Amniotic stem cell (primary cell): ENCODE results near the gene ENTPD2.
A peak's percentile ranks its signal among the peaks of the same experiment; 100 is the strongest.

Source experiments
- DNase-seq: peaks from one replicate; lab custom pipeline; 2025; lab: John Stamatoyannopoulos, UW

ENTPD2 gene

DNA sequence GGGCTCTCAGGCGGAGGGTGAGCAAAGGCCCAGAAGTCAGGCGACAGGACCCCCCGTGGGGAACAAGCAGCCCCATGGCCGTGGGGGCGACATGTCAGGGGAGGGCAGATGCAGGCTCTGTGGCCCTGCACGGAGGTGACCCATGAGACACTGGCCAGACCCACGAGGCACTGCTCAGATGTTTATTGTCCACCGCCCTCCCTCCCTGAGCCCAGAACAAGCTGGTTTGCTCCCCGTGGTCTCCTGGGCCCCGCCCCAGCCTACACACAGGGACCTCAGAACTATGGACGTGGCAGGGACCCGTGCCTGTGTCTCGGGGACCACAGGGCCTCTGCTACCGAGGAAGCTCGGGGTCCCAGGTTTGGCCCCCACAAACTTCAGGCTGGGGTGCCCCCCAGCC lies 23.9 kb downstream of the ENTPD2 start:
- no peak for DNase-seq

DNA sequence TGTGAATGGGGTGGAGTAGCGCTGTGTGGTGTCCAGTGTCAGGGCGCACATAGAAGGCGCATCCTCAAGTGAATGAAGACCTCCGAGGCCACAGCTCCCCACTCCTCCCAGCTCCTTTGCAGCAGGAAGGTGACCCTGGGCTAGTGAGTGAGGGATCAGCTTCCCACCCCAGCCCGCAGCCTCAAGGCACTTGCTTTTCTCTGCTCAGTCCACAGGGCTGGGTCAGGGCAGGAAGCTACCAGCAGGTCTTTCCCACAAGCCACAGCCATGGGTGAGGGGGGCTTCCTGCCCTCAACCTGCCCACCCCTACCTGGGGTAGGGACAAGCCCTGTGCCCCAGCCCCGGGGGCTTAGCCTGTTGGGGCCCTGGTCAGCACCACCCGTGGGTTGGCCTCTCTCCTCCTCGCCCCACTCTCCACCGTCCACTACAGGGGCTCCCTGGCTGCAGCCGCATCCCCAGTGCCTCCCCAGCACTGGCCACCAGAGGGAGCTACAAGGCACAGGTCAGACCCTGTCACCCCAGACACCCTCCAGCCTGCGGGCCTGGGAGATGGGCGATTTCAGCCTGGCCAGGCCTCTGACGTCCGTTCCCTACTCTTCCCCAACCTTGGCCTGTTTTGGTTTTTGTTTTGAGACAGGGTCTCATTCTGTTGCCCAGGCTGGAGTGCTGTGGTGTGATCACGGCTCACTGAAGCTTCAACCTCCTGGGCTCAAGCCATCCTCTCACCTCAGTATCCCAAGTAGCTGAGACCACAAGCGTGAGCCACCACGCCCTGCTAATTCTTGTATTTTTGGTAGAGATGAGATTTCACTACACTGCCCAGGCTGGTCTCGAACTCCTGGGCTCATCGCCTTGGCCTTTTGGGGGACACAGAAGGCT lies 24.6 kb downstream of the ENTPD2 start:
- no peak for DNase-seq

DNA sequence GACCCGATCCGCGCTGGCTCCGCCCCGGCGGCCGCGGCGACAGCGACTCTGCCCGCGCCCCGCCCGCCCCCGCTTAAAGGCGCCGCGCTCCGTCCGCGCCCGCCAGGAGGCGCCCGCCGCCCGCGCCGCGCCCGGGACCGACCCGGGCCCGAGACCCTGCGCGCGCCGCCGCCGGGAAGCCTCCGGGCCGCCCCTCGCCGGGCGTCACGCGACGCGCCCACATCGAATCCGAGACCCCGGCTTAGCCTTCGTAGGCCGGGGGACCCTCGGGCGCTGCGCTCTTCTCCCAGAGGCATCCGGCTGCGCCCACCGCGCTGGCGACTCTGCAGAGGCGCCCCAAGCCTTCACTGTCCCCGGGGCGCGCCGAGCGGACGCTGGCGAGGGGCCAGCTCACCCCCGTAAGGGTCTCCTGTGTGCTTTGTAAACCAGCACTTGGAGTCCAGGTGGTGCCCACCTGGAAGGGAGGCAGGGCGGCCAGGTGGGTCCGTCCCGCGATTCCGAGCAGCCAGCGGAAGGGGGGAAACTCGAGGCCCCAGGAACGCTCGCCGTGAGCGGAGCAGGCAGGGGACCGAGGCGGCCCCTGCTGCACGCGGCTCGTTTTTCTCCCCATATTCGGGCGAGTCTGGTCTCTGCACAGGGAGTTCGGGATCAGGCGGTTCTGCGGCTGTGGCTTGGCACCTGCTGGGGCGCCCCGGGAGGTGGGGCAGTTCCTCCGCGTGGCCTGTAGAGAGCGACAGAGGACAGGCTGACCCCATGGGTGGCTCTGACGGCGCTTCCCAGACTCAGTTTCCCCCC lies 25.4 kb downstream of the ENTPD2 start:
- no peak for DNase-seq

DNA sequence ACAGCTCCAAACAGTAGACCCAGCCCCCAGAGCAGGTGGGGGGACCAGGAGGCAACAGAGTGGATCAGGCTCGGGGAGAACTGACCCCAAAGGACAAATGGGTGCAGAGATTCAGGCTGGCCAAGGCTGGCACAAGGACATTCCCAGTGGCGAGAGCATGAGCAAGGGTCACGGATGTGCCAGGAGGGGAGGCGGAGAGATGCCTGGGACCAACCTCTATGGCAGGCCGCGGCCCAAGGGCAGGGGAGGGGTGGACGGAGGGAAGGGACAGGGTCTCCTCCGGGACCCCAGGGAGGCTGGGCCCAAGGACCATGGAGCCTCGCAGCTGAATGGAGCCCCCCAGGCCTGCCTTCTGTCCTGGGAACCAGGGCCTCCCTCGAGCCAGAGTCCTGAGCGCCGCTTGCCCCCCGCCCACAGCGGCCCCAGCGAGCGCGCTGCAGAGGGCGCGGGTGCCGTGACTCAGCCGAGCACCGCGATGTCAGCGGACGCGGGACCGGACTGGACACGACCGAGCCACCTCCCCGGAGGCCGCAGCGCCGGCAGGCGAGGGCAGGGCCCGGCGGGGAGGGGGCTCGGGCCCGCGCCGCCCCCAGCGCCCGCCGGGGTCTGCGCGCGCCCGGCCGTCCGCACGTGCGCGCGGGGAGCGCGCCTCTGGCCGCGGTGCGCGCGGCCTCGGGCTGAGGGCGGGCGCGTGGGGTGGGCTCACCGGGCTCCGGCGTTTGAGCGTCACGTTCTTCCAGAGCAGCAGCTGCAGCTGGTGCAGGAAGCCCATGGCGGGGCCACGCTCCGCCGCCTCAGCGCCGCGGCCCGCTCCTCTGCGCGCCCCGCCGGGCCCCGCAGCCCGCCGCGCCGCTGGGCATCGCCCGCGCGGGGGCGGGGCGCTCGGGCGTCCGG lies 26.2 kb downstream of the ENTPD2 start, which contains the start of gene ABCA2:
TSS of gene ABCA2 (minus strand) at position 869 of the 894 bp plus-strand sequence. CDS start at position 772, 97 bp downstream.
- DNase-seq, result peak; percentile 25

DNA sequence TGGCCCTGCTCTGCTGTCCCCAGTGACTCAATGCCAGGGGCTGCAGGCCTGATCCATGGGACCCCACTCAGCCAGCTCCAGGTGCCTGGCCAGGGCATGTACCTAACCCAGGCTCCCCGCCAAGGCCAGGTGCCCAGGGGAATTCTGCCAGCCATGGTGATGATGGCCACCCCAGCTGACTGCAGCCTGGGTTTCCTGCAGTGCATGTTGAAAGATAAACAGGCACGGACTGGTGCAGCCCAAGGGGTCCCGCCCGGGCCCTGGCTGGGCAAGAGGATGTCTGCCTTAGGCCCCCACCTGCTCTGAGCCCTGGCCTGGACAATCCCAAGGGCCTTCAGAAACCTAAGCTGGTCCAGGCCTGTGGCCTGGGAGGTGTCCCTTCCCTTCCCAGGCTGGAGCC lies 27.0 kb downstream of the ENTPD2 start:
- no peak for DNase-seq

DNA sequence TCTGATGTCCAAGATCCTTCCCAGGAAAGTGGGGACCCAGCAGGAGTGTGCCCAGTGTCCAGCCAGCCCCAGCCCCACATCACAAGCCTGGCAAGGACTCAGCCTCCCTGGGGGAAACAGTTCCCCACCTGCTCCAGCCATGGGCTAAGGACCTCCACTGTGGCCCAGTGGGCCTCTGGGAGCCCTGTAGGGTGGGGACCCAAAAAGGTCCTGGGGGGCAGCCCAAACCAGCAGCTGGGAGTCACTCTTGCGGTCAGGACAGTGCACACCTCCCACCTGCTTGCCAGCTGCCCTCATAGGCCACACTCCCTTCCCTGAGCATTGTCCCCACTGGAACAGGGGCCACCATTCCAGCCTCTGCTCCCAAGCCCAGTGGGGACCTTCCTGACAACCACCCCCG lies 27.5 kb downstream of the ENTPD2 start:
- no peak for DNase-seq

DNA sequence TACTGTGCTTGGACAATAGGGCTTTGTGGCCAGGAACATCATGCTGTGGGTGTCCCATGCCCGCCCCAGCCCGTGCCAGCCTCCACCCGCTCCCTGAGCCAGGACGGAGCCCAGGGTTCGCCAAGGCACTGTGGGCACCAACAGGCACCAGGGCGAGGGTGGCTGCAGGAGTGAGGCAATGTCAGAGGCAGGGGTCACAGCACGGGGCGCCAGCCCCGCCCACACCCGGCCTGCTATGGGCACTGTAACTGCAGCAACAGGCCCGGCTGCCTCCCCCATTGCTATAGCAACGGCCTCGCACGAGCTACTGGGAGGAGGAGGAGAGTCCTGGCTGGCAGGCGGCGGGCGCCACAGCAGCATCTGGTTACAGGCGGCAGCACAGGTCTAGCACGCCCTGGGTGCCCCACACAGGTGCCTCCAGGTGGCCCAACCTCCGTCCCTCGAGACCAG lies 28.3 kb downstream of the ENTPD2 start:
- DNase-seq, result no peak

DNA sequence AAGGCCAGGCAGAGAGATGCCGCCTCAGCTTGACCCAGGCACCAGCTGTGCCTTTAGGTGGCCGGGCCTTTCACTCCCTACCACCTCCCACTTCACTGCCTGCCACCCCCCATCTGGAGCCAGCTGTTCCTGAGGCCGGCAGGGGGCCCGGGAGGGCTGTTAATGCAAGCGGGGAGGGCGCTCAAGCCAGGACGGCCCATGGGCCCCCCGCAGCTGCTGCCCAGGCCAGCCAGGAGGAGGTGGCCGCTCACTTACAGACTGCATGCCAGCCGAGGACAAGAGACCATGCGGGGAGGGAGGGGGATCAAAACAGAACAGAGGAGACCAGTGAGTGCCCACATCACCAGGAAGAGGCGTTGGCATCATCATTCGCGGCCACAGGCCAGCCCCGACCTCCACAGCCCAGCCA lies 30.3 kb downstream of the ENTPD2 start:
- no peak for DNase-seq

DNA sequence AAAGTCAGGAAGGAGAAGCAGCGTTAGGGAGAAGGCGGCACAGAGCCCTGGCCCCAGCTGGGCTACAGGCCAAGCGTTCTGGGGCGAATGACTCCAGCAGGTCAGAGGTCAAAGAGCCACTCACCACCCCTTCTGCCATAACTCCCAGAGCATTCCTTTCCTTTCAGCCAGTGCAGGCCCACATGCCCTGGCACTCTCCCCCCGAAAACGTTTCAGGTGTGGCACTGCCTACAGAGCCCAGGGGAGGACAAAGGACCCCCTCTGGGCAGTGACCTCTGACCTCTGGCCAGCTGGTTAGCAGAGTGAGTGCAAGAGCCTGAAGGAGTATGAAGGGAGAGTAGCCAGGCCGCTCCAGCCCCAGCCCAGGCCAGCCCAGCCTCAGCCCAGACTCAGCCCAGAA lies 30.7 kb downstream of the ENTPD2 start:
- DNase-seq, result no peak

DNA sequence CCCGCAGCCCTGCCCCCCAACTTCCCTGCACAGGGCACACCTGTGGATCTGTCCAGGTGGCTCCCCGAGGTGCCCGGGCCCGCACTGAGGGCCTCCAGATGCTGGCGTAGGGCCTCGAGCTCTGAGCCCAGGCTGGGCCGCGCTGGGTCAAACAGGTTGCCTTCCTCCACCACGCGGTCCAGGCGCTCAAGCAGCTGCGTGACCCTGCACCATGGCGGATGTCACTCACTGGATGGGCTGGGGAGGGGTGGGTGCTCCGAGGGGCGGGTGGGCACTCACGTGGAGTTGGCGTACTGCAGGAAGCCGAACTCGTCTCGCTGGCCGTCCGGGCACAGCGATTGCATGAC lies 31.2 kb downstream of the ENTPD2 start:
- DNase-seq, result no peak

DNA sequence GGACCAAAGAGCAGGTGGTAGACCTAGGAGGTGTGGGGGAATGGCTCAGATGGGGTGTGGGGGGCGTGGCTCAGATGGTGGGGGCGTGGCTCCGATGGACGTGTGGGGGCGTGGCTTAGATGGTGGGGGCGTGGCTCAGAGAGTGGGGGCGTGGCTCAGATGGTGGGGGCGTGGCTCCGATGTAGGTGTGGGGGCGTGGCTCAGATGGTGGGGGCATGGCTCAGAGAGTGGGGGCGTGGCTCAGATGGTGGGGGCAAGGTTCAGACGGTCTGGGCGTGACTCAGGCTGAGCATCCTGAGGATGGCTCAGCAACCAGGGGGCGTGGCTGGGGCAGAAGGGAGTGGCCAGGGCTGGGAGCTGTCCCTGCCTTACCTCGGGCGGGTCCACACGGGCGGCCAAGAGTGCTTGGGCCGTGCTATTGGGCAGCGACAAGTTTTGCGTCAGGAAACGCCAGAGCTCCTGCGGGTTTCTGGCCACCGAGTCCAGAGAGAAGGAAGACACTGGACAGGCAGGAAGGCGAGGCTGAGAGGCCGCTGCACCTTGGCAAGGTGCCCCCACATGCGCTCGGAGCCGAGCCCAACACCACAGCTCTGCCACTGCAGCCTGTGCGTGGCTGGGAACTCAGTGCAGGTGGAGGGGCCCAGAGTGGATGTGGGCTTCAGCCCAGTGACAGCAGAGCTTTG lies 31.7 kb downstream of the ENTPD2 start:
- no peak for DNase-seq

DNA sequence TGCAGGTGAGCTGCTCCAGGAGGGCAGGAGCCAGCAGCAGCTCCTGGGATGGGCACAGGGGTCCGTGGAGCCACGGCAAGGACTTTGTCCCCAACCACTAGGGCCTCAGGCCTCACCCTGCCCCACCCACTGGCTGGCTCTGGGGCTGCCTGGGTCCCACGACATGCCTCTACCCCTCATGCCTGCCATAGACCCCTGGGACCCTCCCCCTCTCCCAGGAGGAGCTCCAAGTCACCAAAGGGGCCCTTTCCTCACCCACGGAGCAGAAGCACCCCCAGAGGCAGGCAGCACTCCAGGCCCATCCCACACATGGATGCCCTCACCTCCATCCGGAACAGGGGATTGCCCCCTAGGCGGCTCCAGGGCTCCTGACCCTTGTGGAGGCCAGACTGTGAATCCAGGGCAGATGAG lies 32.3 kb downstream of the ENTPD2 start:
- no peak for DNase-seq

DNA sequence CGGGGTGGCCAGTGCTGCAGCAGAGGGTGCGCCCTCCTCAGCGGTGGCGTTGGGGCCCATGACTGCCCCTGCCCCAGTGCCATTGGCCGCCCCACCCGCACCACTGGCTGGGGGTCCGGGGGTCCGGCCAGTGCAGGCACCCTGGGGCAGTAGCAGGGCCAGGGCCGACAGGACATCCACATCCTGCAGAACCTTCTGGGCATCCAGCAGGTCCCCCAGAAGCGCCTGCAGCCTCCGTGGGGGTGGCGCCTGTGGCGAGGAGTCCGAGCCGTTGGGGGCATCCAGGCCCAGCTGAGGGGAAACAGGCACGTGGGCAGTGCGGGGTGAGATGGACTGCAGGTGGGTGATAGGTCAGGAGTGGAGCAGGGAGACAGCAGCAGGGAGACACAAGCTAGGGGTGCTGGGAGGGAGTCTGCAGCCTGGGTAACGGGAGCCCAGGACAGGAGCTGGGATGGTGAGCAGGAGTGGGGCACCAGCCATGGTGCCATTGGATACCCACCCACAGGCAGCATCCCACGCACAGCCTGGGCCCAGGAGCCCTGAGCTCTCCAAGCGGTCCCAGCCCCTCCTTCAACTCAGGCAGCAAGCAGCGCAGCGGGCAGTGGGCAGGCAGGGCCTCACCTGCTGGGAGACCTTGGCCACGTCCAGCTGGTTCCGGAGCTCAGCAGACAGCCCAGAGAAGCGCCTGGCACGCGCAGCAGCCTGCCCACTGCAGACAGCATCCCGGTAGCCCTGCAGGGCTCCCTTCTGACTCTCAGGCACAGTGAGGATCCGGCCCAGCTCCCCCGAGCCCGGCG lies 32.9 kb downstream of the ENTPD2 start:
- no peak for DNase-seq

DNA sequence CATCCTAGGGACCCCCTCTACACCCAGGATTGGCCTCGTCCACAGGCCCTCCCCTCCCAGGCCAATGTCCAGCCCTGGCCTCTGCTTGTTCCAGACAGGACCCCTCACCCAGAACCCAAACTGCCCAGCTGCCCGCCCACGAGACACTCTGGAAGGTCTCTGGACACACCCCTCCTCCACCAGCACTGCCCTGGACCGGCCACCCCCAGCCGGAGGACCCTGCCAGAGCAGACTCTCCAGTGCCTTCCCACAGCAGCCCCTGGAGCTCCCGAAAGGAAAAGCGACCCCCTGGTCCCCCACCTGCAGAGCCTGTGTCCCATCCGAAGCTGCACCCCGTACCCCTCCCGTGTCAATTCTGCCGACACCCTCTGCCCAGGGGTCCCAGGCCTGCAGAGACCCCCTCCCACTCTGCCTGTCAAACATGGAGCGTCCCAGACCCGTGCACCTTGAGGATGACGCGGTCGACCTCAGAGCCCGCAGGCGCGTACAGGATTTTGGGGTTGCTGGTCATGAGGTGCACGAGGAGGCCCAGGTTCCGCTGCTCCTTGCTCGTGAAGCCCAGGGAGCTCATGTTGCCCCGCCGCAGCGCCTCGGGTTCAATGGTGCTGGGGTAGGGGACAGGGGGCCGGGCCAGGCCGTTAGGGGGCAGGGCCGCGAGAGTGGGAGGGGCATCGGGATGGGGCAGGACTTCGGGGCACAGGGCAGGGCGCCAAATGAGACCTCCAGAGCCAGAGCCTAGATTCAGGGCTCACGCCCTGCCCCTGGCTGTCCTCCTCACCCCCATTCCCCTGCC lies 33.8 kb downstream of the ENTPD2 start:
- DNase-seq, result no peak

DNA sequence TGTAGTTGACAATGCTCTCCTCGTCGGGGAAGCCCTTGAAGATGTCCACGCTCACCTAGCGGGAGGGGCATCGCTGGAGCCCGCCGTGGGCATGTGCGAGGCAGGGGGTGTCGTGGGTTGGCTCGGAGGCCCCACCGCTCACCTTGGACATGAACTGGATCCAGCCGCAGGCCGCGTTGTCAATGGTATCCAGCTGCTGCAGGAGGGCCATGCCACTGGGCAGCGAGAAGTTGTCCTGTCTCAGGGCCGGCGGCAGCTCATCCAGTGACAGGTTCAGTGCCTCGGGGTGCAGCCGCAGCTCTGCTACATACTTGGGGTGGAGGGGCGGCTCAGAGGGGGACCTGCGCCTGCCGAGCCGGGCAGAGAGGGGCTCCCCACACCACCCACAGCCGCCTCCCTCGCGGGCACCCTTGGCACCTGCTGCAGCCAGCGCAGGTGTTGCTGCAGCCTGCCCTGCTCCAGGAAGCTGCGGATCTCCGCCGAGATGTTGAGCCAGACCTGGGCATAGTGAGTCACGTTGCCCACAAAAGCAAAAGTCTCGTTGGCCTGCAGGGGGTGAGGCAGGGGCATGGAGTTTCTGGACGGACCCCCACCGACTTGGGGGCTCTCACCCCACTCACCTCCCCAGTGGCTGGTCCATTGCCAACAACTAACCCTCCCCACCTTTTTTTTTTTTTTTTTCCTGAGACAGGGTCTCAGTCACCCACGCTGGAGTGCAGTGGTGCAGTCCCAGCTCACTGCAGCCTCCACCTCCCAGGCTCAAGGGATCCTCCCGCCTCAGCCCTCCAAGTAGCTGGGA lies 34.9 kb downstream of the ENTPD2 start:
- no peak for DNase-seq

DNA sequence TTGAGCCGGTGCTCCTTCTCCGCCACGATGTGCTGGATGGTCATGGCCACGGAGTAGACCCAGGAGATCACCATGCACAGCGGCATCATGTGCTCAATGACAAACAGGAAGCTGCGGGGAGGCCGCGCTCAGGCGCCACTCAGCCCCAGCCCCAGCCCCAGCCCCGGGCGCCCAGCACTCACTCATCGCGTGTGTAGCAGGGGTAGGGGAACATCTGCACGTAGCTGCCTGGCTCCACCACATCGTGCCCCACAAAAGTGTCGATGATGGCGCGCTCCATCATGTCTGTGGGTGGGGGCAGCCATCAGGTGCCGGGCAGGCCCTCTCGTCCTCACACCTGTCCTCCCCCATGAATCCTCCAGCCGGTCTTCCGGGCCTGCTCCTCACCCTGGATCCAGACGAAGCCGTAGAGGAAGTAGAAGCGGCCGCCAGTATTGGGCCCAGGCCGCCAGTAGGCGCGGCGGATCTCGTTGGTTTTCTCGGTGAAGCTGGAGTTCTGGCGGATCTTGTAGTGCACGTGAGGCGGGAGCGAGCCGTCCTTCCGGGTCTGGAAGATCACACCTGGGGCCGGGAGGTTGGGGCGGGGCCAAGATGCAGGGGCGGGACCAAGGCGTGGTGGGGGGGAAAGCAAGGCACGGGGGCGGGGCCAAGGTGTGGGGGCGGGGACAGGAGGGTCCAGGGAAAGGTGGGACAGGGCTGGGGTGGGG lies 35.9 kb downstream of the ENTPD2 start:
- no peak for DNase-seq

DNA sequence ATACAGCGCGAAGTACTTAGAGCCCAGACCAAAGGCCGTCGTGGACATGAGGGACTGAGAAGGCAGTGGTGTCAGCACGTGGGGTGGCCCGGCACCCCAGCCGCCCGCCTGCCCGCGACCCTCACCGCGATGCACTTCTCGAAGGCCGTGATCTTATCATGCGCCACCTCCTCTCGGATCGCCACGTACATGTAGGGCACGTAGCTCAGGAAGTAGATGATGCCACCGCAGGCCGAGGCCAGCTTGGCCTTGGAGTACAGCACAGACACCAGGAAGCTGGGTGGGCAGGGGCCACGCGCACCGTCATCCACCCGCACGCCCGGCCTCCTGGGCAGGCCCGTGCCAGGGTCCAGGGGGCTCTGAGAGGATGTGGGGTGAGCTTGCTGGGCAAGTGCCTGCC lies 36.8 kb downstream of the ENTPD2 start:
- no peak for DNase-seq

DNA sequence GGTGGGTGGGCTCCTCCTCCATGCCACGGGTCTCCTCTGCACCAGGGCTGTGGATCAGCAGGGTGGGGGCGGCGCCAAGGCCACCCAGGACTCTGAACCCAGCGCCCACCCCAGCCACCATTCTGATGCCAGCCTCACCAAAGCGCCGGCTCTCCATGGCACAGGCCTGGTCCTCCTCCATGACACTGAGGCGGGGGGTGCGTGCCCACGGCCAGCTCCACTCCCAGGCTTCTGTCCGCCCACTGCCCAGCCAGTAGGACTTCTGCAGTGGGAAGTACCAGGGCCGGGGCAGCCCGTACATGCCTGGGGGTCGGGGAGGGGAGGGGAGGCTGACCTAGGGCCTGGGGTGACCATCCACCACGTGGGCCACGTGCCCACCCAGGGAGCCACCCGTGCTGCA lies 37.4 kb downstream of the ENTPD2 start:
- DNase-seq, result no peak
